ENCODE measurements around the gene AGBL1.

DNA sequence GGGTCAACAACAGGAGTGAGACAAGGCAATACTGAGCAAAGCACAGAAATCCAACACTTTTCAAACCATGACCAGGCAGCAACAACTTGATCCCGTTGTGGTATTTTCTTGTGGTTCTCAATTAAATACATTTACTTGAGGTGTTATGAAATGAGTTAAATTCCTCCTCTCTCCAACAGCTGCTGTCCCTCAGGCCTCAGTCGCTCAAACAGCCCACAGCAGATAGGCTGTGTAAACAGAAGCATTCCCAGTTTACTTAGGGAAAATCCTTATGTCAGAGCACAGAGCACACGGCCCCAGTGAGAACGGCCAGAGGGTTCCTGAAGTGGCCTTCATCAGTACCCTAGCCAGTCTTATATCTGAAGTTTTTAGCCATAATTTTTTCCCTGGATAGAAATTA lies 359.9 kb downstream of the AGBL1 start:
- TF ChIP-seq POLR2A (IDR thresholded peaks at IDR 0.05), result no peak
- TF ChIP-seq, protein P1, sequence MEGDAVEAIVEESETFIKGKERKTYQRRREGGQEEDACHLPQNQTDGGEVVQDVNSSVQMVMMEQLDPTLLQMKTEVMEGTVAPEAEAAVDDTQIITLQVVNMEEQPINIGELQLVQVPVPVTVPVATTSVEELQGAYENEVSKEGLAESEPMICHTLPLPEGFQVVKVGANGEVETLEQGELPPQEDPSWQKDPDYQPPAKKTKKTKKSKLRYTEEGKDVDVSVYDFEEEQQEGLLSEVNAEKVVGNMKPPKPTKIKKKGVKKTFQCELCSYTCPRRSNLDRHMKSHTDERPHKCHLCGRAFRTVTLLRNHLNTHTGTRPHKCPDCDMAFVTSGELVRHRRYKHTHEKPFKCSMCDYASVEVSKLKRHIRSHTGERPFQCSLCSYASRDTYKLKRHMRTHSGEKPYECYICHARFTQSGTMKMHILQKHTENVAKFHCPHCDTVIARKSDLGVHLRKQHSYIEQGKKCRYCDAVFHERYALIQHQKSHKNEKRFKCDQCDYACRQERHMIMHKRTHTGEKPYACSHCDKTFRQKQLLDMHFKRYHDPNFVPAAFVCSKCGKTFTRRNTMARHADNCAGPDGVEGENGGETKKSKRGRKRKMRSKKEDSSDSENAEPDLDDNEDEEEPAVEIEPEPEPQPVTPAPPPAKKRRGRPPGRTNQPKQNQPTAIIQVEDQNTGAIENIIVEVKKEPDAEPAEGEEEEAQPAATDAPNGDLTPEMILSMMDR (IDR thresholded peaks at IDR 0.05), result no peak

All from heart left ventricle (tissue), 13 donors.